ENCODE measurements around the gene UCMA.

Gene UCMA

DNA sequence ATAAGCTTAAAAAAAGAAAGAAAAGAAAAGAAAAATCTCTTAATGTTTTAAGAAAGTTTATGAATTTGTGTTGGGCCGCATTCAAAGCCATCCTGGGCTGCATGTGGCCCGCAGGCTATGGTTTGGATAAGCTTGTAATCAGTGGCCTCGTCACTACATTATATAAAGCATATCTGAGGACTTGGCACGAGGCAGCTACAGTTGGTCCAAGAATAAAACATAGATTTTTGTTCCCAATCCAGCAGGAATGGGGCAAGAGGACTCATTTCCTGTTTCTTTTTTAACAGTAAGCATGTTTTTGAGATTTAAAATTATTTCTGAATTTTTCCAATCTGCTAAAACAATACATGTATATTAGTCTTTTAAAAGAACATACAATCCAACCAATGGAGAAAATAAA lies 44.2 kb downstream of the UCMA start:
- no peaks in the 10 kb centered on the region for H3K36me3 ChIP-seq (ENCODE audit: control insufficient read depth in 2 of 2, insufficient read depth in 2 of 2, low read length in 2 of 2)
- peaks cover 5% of the 10 kb centered on the region for H3K4me1 ChIP-seq (ENCODE audit: control insufficient read depth, insufficient read depth, low read length)
- H3K9me3 ChIP-seq (ENCODE audit: control insufficient read depth in 2 of 2, low read length in 2 of 2), result no peaks in the 10 kb centered on the region
- H3K27me3 ChIP-seq (ENCODE audit: control insufficient read depth in 1 of 2, insufficient read depth in 2 of 2, low read length in 2 of 2), result no peaks in the 10 kb centered on the region
- no peak overlapping the region for H3K27ac ChIP-seq (ENCODE audit: low read length)
- H3K9ac ChIP-seq (ENCODE audit: low read length in 2 of 2), result no peak overlapping the region
- H3K4me3 ChIP-seq (ENCODE audit: low read length in 2 of 2), result no peak overlapping the region

GRCh38 chr10:13188593-13188992 lies 45.6 kb downstream of the UCMA start:
- H3K27me3 ChIP-seq (ENCODE audit: control insufficient read depth in 1 of 2, insufficient read depth in 2 of 2, low read length in 2 of 2), result no peaks in the 10 kb centered on the region
- no peaks in the 10 kb centered on the region for H3K36me3 ChIP-seq (ENCODE audit: control insufficient read depth in 2 of 2, insufficient read depth in 2 of 2, low read length in 2 of 2)
- H3K4me3 ChIP-seq (ENCODE audit: low read length in 2 of 2), result no peak overlapping the region
- no peak overlapping the region for H3K27ac ChIP-seq (ENCODE audit: low read length)
- no peak overlapping the region for H3K9ac ChIP-seq (ENCODE audit: low read length in 2 of 2)
- H3K4me1 ChIP-seq (ENCODE audit: control insufficient read depth, insufficient read depth, low read length), result peaks cover 5% of the 10 kb centered on the region
- no peaks in the 10 kb centered on the region for H3K9me3 ChIP-seq (ENCODE audit: control insufficient read depth in 2 of 2, low read length in 2 of 2)

DNA sequence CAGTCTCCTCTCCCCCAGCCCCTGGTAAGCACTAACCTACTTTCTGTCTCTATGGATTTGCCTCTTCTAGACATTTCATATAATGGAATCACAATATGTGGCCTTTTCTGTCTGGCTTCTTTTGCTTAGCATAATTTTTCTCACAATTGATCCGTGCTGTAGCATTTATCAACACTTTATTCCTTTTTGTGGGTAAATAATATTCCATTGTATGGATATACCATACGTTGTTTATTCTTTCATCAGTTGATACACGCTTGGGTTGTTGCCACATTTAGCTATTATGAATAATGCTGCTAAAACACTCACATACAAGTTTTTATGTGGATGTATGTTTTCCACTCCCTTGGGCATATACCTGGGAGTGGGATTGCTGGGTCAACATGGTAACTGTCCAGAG lies 47.0 kb downstream of the UCMA start:
- peaks cover 5% of the 10 kb centered on the region for H3K4me1 ChIP-seq (ENCODE audit: control insufficient read depth, insufficient read depth, low read length)
- no peaks in the 10 kb centered on the region for H3K9me3 ChIP-seq (ENCODE audit: control insufficient read depth in 2 of 2, low read length in 2 of 2)
- no peak overlapping the region for H3K27ac ChIP-seq (ENCODE audit: low read length)
- H3K36me3 ChIP-seq (ENCODE audit: control insufficient read depth in 2 of 2, insufficient read depth in 2 of 2, low read length in 2 of 2), result no peaks in the 10 kb centered on the region
- no peak overlapping the region for H3K4me3 ChIP-seq (ENCODE audit: low read length in 2 of 2)
- no peak overlapping the region for H3K9ac ChIP-seq (ENCODE audit: low read length in 2 of 2)
- no peaks in the 10 kb centered on the region for H3K27me3 ChIP-seq (ENCODE audit: control insufficient read depth in 1 of 2, insufficient read depth in 2 of 2, low read length in 2 of 2)

- Histone ChIP-seq H3K4me1 (ENCODE audit: control insufficient read depth, insufficient read depth, low read length) (peaks cover 5% of the 10 kb centered on the region), H3K27me3 (ENCODE audit: control insufficient read depth in 1 of 2, insufficient read depth in 2 of 2, low read length in 2 of 2) (no peaks in the 10 kb centered on the region), H3K9me3 (ENCODE audit: control insufficient read depth in 2 of 2, low read length in 2 of 2) (no peaks in the 10 kb centered on the region), H3K27ac (ENCODE audit: low read length) (no peak overlapping the region), H3K36me3 (ENCODE audit: control insufficient read depth in 2 of 2, insufficient read depth in 2 of 2, low read length in 2 of 2) (no peaks in the 10 kb centered on the region), H3K9ac (ENCODE audit: low read length in 2 of 2) (no peak overlapping the region), H3K4me3 (ENCODE audit: low read length in 2 of 2) (no peak overlapping the region)
Observed at GRCh38 chr10:13184730-13185514, 49.3 kb downstream of the UCMA start.

DNA sequence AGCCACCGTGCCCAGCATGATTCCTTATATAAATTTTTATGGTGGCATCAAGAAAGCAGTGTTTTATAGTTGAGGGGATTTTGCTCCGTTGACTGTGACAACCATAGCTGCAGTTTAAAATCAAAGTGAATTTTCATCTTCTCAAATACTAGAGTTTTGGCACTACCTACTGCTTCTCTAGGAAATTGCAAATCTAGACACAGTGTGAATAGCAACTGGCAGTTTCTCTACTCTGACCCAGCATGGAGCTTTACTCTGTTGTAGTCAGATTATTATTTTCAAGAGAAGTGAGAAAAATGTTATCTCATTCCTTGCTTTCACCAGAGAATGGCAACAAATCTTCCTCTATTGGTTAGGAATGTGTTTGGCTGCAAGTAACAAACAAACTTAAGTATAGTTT lies 49.9 kb downstream of the UCMA start:
- Histone ChIP-seq H3K9me3 (ENCODE audit: control insufficient read depth in 2 of 2, low read length in 2 of 2) (no peaks in the 10 kb centered on the region), H3K27me3 (ENCODE audit: control insufficient read depth in 1 of 2, insufficient read depth in 2 of 2, low read length in 2 of 2) (no peaks in the 10 kb centered on the region), H3K4me1 (ENCODE audit: control insufficient read depth, insufficient read depth, low read length) (peaks cover 5% of the 10 kb centered on the region), H3K27ac (ENCODE audit: low read length) (no peak overlapping the region), H3K4me3 (ENCODE audit: low read length in 2 of 2) (no peak overlapping the region), H3K9ac (ENCODE audit: low read length in 2 of 2) (no peak overlapping the region), H3K36me3 (ENCODE audit: control insufficient read depth in 2 of 2, insufficient read depth in 2 of 2, low read length in 2 of 2) (no peaks in the 10 kb centered on the region)

DNA sequence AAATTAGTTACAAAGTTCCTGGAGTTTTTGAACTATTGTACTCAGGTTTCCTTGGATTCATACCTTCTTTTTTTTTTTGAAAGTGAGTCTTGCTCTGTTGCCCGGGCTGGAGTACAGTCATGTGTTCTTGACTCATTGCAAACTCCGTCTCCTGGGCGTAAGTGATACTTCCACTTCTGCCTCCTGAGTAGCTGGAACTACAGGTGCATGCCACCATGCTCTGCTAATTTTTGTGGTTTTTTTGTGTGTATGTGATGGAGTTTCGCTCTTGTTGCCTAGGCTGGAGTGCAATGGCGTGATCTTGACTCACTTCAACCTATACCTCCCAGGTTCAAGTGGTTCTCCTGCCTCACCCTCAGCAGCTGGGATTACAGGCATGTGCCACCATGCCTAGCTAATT lies 50.5 kb downstream of the UCMA start:
- no peak overlapping the region for H3K4me3 ChIP-seq (ENCODE audit: low read length in 2 of 2)
- H3K9me3 ChIP-seq (ENCODE audit: control insufficient read depth in 2 of 2, low read length in 2 of 2), result no peaks in the 10 kb centered on the region
- no peaks in the 10 kb centered on the region for H3K27me3 ChIP-seq (ENCODE audit: control insufficient read depth in 1 of 2, insufficient read depth in 2 of 2, low read length in 2 of 2)
- H3K27ac ChIP-seq (ENCODE audit: low read length), result no peak overlapping the region
- H3K9ac ChIP-seq (ENCODE audit: low read length in 2 of 2), result no peak overlapping the region
- H3K4me1 ChIP-seq (ENCODE audit: control insufficient read depth, insufficient read depth, low read length), result peaks cover 5% of the 10 kb centered on the region
- no peaks in the 10 kb centered on the region for H3K36me3 ChIP-seq (ENCODE audit: control insufficient read depth in 2 of 2, insufficient read depth in 2 of 2, low read length in 2 of 2)

DNA sequence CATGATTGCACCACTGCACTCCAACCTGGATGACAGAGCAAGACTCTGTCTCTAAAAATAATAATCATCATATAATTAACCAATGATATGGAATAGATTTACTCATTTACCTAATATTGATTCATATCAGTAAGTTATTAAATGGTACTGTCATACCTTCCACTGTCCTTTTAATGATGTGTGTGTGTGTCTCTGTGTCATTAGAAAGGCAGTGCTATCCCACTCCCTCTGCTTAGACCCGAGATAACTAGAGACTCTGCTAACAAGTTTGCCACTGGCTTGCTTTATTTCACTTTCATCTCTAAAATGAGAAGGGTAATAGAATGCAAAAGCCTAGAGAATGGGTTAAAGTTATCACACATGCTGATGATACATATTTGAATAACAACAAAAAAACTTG lies 51.8 kb downstream of the UCMA start:
- no peaks in the 10 kb centered on the region for H3K27me3 ChIP-seq (ENCODE audit: control insufficient read depth in 1 of 2, insufficient read depth in 2 of 2, low read length in 2 of 2)
- no peak overlapping the region for H3K4me3 ChIP-seq (ENCODE audit: low read length in 2 of 2)
- no peak overlapping the region for H3K27ac ChIP-seq (ENCODE audit: low read length)
- H3K36me3 ChIP-seq (ENCODE audit: control insufficient read depth in 2 of 2, insufficient read depth in 2 of 2, low read length in 2 of 2), result no peaks in the 10 kb centered on the region
- H3K9ac ChIP-seq (ENCODE audit: low read length in 2 of 2), result no peak overlapping the region
- H3K9me3 ChIP-seq (ENCODE audit: control insufficient read depth in 2 of 2, low read length in 2 of 2), result no peaks in the 10 kb centered on the region
- H3K4me1 ChIP-seq (ENCODE audit: control insufficient read depth, insufficient read depth, low read length), result peaks cover 5% of the 10 kb centered on the region

- no peak overlapping the region for H3K4me3 ChIP-seq (ENCODE audit: low read length in 2 of 2)
- H3K9ac ChIP-seq (ENCODE audit: low read length in 2 of 2), result no peak overlapping the region
- H3K27ac ChIP-seq (ENCODE audit: low read length), result no peak overlapping the region
- no peaks in the 10 kb centered on the region for H3K36me3 ChIP-seq (ENCODE audit: control insufficient read depth in 2 of 2, insufficient read depth in 2 of 2, low read length in 2 of 2)
- H3K4me1 ChIP-seq (ENCODE audit: control insufficient read depth, insufficient read depth, low read length), result peaks cover 5% of the 10 kb centered on the region
- H3K27me3 ChIP-seq (ENCODE audit: control insufficient read depth in 1 of 2, insufficient read depth in 2 of 2, low read length in 2 of 2), result no peaks in the 10 kb centered on the region
- H3K9me3 ChIP-seq (ENCODE audit: control insufficient read depth in 2 of 2, low read length in 2 of 2), result no peaks in the 10 kb centered on the region
Observed at GRCh38 chr10:13180788-13181187, 53.4 kb downstream of the UCMA start.

GRCh38 chr10:13173616-13174015 lies 60.6 kb downstream of the UCMA start:
- no peak overlapping the region for H3K4me3 ChIP-seq (ENCODE audit: low read length in 2 of 2)

More at GRCh38 chr10:13173616-13174015, 60.6 kb downstream of the UCMA start:
- H3K27ac ChIP-seq (ENCODE audit: low read length), result no peak overlapping the region
- H3K9ac ChIP-seq (ENCODE audit: low read length in 2 of 2), result no peak overlapping the region
- no peaks in the 10 kb centered on the region for H3K9me3 ChIP-seq (ENCODE audit: control insufficient read depth in 2 of 2, low read length in 2 of 2)
- H3K36me3 ChIP-seq (ENCODE audit: control insufficient read depth in 2 of 2, insufficient read depth in 2 of 2, low read length in 2 of 2), result no peaks in the 10 kb centered on the region
- no peaks in the 10 kb centered on the region for H3K27me3 ChIP-seq (ENCODE audit: control insufficient read depth in 1 of 2, insufficient read depth in 2 of 2, low read length in 2 of 2)
- no peaks in the 10 kb centered on the region for H3K4me1 ChIP-seq (ENCODE audit: control insufficient read depth, insufficient read depth, low read length)

Measured in stomach smooth muscle (tissue), 2 donors.